ENCODE measurements around the gene IL17RD.
A peak's percentile ranks its signal among the peaks of the same experiment; 100 is the strongest.

IL17RD gene

GRCh38 chr3:57158813-57159738, 6.1 kb downstream of the IL17RD start:
- DNase-seq: peak in 1 of 2 donors; percentile 24

- DNase-seq: no peak
Measured at GRCh38 chr3:57158325-57158724, 6.8 kb downstream of the IL17RD start.

- no peak for DNase-seq
Measured at GRCh38 chr3:57157545-57157944, 7.6 kb downstream of the IL17RD start.

GRCh38 chr3:57155310-57155643, 9.9 kb downstream of the IL17RD start:
- DNase-seq: no peak

GRCh38 chr3:57154470-57155309, 10.5 kb downstream of the IL17RD start:
- DNase-seq: no peak

GRCh38 chr3:57152151-57153143, 12.7 kb downstream of the IL17RD start:
- DNase-seq: no peak

- DNase-seq: no peak
Measured at GRCh38 chr3:57151749-57152148, 13.4 kb downstream of the IL17RD start.

- no peak for DNase-seq
Measured at GRCh38 chr3:57151021-57151449, 14.1 kb downstream of the IL17RD start.

GRCh38 chr3:57150113-57150581, 15.0 kb downstream of the IL17RD start:
- DNase-seq: no peak

GRCh38 chr3:57147071-57147470, 18.1 kb downstream of the IL17RD start:
- no peak for DNase-seq

- DNase-seq: no peak
Measured at GRCh38 chr3:57145852-57146251, 19.3 kb downstream of the IL17RD start.

GRCh38 chr3:57144952-57145351, 20.2 kb downstream of the IL17RD start:
- no peak for DNase-seq

GRCh38 chr3:57143886-57144459, 21.2 kb downstream of the IL17RD start:
- DNase-seq: no peak

GRCh38 chr3:57142411-57142723, 22.8 kb downstream of the IL17RD start:
- no peak for DNase-seq

GRCh38 chr3:57141719-57142410, 23.3 kb downstream of the IL17RD start:
- DNase-seq: no peak

- no peak for DNase-seq
Measured at GRCh38 chr3:57140894-57141293, 24.3 kb downstream of the IL17RD start.

GRCh38 chr3:57135964-57136719, 29.0 kb downstream of the IL17RD start:
- DNase-seq: no peak

GRCh38 chr3:57133157-57133556, 32.0 kb downstream of the IL17RD start:
- no peak for DNase-seq

- DNase-seq: no peak
Measured at GRCh38 chr3:57132674-57133073, 32.5 kb downstream of the IL17RD start.

- DNase-seq: no peak
Measured at GRCh38 chr3:57131210-57131588, 34.0 kb downstream of the IL17RD start.
